GM20000 (cell line): ENCODE measurements around the gene SMTNL2.

Source experiments
- DNase-seq: peaks from one replicate; pipeline ENCODE4 v3.0.0; 2012; ENCODE audit warnings: low spot score
- CTCF ChIP-seq: IDR thresholded peaks from 2 replicates; pipeline ENCODE4 v1.5.1; 2012; ENCODE audit warnings: mild to moderate bottlenecking, control low read depth; ENCODE audit errors: extremely low read depth, missing control alignments

The SMTNL2 gene

DNA sequence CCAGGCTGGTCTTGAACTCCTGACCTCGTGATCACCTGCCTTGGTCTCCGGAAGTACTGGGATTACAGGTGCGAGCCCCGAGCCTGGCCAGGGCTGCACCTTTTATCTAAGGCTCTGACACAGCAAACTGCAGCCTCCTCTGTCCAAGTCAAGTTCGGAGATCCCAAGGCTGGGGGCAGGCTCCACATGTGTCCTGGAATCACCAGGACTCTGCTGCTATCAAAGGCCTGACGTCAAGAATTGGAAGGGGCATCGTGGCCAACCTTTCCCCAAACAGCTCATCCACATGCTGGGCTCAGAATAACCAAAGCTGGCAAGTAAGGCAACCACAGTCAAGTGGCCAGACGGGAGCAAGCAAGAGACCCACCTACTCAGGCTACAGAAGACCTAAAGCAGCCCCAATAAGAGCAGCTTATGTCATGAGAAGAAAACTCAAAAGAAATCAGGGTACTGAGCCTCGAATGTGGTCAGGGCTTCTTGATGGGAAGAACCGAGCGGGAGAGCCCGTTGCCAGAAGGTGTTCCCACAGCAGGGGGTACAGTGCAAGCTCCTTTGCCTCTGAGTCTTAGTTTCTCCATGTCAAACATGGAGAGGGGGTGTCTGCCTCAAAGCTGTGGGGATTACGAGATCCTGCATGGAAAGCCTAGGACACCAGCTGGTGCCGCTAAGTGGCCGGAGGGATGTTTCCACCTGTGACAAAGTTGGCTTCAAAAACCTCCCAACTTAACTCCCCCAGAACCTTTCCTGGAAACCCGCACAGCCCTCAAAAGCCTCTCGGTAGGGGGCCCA, 37.0 kb upstream of the SMTNL2 start:
- no peak for TF ChIP-seq CTCF
- DNase-seq = no peak

GRCh38 chr17:4548061-4548461, 36.3 kb upstream of the SMTNL2 start:
- no peak for DNase-seq
- TF ChIP-seq CTCF = no peak

DNA sequence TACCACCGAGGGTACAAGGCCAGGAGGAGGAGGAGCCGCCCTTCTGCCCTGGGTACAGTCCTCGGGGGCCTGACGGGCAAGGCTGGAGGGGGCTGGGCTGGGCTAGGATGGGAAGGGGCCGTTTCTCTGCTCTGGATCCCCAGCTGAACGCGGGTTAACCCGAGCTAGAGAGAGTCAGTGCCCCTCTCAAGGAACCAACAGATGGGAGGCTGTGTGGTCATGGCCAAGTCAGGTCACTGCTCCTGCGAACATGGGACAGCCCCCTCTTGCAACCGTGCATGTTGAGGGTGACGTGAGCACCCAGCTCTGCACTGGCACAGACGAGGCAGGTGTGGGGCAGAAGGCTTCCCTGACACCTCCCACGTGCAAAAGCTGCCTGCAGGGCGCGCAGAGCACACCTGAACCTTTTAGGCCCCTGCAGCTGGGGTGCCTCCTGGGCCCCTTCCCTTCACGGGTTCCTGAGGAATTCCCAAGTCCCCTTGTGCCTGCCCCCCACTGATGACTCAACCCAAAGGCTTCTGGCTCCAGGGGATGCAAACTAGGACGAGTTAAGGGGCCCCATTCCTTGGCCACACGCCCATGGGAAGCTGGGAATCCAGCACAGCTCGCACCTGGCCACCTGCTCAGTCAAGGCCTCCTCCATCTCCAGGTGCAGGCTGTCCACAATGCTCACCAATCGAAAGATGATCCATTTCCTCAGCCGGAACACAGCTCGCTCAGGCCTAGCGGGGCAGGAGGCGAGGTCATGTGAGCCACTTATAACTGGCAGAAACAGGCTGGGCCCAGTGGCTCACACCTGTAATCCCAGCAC, 35.4 kb upstream of the SMTNL2 start:
- no peak for DNase-seq

GRCh38 chr17:4549781-4550533, 34.4 kb upstream of the SMTNL2 start:
- no peak for TF ChIP-seq CTCF
- no peak for DNase-seq

More for the DNA sequence above, 35.4 kb upstream of the SMTNL2 start:
- TF ChIP-seq CTCF = no peak

DNA sequence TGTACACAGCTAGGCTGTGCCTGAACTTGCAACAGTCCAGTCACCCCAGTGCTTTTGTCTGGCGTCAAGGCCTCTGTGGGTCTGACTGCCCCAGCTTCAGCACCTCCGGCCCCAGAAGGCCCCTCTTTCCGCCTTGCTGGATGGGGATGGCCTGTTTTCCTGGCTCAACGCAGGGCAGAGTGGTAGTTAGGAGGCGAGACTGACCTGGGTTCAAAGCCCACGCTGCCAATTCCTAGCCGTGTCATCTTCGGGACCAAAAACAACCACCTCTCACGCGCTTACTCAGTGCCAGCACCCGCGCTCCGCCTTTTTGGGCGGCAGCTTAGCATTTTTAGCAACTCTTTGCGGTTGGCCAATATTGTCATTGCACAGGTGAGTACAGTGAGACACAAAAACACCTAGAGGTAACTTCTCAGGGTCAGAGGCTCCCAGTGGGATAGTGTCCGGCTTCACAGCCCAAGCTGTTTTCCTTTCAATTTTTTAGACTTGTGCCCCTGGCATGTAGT, 33.7 kb upstream of the SMTNL2 start:
- DNase-seq = no peak
- no peak for TF ChIP-seq CTCF

- DNase-seq = no peak
- TF ChIP-seq CTCF = no peak
Observed at GRCh38 chr17:4551141-4551540, 33.2 kb upstream of the SMTNL2 start.
